ENCODE measurements around the gene MPND.

The MPND gene

DNA sequence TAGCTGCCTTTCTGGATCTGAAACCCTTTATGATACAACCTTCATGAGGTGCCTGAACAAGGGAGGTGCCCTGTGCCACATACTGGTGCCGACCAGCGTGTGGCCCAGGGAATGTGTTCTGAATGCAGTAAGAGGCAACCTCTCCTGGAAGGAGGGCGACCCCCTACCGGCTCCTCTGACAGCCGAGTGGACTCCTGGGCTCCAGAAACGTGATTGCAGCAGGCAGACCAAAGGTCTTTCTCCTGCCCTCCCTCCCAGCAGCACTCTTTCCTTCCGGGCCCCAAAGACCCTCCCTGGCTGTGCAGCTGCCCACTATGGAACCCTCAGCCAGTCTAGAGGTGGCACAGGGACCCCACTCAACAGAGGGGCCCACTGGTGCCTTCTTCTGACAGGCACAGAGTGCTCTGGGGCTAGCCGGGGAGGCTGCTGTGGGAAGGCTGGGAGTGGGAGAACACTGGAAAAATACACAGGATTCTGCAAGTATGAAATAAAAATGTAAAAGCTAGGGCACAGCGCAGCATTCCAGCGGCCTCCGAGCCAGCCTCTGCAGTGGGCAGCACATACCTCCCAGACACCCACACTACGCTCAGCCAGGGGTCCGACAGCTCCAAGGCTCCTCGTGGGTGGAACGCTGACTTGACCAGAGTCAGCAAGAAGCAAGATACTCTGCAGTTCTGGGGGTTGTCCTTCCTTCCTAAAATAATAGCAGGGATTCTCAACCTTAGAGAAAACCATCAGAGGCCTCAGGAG is 42.1 kb downstream of the MPND start:
- no peak for DNase-seq

DNA sequence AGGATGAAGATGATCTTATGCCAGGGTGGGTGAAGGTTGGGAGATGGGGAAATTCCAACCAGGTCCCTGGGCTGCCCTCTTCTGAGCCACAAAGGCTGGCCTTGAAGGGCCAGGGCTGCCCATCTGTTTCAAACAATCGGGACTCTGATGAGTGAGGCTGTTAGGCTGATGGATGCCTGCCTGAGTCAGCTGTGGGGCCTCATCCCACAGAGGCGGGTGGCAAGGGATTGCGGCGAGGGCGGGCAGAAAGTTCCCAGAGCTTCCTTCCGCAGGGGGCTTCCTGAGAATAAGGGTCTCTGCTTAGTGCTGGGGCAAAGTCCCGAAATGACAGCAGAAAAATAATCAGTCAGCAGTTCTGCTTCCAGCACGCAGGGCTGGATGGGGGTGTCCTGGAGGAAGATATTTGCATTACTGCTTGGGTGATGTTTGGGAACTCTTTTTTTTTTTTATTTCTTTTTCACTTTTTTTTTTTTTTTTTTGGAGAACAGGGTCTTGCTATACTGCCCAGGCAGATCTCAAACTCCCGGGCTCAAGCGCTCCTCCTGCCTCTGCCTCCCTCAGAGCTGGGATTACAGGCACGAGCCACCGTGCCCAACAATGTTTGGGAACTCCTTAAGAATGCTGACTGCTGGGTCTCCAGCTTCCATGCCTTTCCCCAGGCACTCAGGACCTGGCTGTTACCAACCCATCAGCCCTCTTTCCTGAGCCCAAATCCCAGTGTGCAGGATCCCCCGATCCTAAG is 42.9 kb downstream of the MPND start:
- DNase-seq: no peak

DNA sequence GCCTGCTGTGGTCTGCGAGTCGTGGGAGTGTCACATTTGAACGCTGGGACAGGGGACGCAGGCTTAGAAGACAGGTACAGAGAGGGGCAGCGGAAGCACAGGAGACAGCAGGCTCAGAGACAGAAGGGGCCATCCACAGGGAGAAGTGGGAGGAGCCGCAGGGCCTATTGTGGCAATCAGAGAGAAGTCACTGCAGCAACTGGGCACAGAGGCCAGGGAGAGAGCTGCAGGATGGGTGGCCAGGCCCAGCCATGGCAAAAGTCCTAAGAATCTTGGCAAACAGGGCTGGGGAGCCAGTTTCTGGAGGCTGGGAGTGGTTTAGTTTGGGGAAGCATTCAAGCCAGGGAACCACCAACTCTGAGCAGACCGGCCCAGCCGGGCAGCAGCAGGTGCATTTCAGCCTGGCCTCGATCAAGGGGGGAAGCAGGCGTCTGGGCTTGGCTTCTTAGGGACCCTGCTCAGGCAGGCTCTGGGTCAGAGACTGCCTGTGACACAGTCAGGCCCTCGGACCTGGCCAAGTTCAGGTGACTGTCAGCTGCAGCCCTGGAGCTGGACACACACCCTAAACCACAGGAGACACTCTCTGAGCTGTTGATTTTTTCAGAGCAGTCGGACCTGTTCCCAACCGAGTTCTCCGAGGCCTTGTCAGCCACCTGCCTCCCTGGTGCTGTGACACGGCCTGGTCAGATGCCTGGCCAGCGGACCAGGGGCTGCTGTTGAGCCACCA is 45.1 kb downstream of the MPND start:
- DNase-seq: no peak

DNA sequence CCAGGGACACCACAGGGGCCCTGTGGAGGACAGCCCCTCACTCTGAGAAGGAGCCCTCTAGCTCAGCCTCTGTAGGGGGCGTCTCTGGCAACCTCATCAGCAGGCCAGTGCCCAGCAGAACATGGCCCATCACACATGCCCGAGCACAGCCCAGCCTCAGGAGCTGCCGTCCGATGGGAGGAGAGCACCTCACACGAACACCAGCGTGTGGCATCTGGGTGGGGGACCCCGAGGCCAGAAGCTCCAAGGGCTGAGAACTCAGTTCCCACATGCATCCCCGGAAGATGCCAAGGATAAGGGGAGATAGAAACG is 45.7 kb downstream of the MPND start:
- no peak for DNase-seq

DNA sequence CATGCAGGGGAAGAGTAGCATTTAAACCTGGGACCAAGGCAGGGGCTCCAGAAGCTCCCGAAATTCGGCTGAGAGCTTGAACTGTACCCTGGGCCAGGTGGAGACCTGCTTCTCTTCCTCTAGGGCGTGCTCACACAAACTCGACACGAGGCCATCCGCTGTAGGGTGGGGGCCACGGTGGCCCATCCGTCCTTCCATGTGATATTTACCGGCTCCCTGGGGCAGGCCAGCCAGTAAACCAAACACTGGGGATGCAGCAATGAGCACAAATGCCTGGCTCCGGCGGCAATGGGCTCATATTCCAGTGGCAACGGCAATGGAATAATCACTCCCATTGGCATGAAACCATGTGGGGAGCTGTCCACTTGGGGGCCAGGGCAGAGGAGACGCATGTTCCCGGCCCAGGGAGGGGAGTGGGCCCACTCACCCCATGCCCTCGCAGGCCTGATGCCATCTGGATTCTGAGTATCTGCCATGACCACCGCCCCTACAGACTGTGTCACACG is 46.2 kb downstream of the MPND start:
- no peak for DNase-seq

DNA sequence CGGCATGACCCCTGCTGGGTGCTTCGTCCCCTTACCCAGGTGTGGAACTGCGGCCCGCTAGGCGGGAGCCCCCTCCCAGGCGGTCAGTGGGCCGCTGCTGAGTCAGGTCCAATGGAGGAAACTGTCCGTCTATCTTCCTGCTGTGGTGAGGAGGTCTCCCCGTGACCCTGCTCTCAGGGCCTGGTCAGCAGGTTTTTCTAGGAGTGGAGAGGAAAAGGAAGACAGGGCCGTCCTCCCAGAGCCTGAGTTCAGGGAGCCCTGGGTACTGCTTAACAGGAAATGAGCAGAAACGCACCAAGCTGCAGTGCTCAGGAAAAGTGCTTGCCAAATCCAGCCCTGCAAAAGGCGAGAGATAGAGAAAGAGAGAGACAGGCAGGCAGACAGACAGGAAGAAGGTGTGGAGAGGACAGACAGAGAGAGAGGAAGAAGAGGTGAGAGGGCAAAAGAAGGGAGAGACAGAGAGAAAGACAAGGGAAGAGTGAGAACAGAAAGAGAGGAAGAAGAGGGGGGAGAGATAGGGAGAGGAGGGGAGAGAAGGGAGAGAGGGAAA is 46.7 kb downstream of the MPND start:
- DNase-seq: no peak

DNA sequence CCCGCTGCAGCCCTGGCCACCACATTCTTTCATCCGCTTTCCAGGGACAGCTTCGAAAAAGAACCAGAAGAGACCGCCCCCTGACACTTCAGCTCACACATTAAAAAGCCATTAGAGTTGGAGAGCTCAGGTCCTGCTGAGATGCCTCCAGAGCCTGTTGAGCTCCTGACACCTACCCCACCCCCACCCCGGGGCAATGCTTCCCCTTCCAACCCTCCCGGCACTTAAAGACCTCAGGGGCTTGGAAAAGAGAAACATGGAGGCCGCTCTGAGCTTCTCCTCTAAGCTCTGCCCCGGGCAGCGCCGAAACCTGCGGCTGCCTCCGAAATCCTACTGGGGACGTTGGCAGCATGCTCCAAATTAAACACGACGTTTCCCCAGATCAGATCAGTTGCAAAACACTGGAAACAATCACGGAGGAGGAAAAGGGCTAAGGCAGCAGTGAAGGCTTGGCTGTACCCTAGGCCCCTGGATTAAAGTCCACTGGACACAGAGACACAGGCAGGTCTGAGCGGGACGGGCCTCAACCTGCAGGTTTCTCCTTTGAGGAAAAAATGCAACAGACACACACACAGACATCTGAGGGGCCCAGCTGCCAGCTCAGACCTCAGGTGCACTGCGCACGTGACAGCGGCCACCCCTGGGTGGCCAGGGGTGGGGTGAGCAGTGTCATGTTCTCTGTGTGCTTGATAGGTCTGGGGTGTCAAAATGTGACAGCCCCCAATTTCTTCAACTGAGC is 47.4 kb downstream of the MPND start:
- DNase-seq: no peak

DNA sequence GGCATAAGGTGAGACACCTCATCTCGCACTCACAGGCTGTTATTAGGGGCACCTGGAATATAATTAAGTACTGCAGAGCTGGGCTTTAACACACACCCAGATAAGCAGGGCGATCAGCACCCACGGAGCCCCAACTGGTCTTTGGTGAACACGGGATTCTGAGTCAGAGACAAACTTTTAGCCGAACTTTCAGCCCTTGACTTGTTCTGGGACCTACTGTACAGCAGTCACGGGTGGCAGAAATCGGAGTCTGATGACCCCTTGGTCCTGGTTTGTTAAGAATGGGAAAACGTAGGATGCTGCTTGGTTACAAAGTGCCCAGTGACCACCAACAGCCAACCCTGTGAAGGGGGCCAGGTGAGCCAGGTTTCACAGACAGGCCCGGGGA is 47.9 kb downstream of the MPND start:
- DNase-seq: no peak

DNA sequence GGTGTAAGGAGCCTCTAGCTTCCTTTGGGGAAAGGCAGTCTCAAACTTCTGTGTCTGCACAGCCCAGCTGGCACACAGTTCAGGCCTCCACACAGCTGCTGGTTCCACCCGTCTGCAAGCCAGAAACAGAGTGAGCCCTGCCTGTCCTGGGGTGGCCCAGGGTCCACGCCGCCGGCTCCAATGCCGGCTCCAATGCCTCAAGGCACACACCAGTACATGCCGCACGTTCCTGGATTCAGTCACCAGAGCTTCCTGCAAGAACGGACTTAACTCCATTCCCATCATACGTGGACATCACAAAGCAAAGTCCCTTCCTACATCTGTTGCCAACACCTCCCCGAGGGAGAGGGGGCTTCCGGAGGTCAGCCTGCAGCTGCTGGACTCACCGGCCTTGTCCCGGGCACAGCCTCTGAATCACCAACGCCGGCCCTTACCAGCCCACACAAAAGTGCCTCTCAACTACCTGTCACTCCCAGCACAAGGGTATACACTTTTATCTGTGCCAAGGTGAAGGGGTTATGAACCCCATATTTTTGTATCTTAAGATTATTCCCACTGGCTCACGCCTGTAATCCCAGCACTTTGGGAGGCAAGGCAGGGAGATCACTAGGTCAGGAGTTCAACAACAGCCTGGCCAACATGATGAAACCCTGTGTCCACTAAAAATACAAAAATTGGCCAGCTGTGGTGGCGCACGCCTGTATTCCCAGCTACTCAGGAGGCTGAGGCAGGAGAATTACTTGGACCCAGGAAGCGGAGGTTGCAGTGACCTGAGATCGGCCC is 48.5 kb downstream of the MPND start:
- DNase-seq: no peak

DNA sequence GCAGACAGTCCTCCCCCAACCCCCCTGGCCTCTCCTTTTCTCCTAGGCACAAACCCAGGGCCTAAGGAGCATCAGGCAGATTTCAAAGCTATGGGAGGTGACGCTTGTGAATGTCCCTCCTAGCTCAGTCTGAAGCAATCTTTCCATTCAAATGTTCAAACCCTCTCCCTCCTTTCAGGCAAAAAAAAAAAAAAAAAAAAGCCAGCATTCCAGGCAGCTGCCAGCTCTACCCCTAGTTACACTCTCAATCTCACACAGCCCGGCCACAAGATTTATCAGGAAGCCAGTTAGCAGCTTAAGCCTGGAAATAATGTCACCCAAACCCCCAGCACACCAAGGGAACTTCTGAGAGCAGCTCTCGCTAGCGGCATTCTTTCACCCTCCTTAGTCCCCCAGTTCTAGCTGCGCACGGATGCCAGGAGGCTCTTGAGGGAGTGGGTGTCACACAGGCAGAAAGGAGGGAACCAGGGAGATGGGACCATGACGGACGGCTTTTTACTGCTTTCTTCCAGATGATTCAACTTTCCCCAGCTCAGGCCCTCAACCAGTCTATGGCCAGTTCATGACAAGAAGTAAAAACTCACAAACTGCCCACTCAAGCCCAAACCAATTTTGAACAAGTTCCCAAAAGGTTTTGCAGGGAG is 50.7 kb downstream of the MPND start:
- no peak for DNase-seq

DNA sequence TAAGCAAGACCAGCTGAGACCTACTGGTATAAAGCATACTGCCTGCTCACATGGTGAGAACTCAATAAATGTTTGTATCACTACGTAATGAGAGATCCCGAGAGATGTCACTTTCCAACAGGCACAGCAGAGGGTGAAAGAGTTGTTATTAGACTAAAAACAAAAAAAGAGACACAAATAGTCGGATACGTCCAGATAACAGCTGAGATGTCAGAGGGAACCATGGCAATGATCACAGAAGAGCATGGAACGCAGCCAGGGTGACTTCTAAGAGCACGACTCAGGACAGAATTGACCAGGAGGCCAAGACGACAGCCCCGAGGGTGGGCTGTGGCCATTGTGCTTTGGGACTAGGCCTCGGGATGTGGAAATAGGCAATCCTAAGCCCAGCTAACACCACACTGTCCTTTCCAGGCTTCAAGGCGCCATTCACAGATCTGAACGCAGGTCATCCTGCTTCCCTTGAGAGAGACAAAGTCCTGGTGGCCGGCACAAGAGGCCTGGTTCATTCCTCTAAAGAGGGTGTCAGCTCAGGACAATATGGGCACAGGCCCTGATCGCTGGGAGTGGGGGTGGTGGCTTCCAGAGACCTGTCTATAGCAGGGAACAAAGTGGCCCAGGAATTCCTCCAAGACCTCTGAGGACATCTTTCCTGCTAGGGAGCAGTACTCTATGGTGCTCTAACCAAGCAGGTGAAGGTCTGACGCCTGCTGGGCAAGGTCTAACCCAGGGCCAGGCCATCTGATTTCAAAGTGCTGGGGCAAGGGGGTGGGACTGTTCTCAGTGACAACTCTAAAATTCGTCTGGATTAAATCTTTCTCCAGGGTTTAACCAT is 53.8 kb downstream of the MPND start:
- no peak for DNase-seq

DNA sequence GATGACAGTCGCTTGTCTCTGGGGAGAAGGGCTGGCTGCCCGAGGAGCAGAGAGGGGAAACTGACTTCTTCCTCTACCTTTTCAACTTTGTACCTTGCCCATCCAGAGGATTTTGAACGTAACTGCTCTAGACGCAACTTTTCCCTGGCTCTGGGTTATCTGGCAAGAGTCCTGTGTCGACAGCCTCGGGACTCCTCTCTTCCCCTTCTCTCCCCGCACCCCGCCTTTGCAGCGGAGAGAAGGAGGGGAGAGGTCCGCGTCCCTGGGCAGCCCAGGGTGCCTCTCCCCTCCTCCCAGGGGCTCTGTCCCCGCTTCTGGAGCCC is 56.4 kb downstream of the MPND start:
- no peak for DNase-seq

DNA sequence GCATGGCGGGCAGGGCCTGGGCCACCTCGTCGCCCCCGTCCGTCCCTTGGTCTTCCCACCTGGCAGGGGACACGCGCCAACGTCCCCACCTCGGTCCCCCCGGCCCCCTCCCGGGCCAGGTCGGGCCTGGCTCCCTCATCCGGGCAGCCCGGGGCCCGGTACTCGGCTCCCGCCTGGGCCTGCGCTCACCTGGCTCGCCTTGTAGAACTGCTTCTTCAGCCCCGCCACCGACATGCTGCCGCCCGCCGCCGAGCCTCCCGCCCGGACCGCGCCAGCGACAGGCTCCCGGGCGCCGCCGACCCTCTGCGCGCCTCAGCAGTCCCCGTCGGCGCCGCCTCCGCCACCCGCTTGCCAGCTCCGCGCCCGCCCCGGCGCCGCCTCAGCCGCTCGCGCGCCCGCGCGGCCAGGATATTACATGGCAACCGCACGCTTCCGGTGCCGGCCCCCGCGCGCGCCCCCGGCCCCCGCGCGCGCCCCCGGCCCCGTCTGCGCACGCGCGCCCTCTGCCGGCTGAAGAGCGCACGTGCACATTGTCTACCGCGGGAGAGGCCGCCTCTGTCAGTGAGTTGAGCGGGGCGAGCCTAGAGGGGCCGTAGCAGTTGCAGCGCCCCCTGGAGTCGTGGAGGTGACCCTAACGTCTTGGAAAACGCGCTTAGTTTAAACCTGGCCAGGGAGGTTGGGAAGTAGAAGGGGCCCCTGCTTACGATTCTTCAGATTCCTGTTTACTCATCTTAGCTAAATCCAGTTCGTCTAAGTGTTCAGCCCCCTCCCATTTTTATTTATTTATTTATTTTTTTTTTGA is 57.0 kb downstream of the MPND start, which contains the start of gene SH3GL1:
Gene SH3GL1, minus strand, starts transcription at position 413 of the 802 bp plus-strand sequence. Its CDS starts 179 bp downstream, at position 234.
- DNase-seq: no peak

DNA sequence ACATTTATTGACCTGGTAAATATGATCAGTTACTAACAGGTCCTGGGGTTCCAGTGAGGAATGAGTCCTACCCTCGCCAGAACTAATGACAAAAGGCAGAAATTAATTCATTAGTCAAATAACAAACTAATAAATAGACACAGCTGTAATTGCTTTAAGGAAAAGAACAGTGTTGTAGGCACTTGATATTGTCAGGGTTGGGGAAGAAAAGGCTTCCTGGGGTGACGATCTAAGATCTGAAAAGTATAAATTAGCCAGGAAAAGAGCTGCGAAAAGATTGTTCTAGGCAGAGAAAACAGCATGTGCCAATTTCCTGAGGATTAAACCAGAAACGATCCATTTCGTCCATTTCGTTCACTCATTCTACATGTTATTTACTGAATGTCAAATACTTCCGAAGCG is 58.4 kb downstream of the MPND start:
- no peak for DNase-seq

DNA sequence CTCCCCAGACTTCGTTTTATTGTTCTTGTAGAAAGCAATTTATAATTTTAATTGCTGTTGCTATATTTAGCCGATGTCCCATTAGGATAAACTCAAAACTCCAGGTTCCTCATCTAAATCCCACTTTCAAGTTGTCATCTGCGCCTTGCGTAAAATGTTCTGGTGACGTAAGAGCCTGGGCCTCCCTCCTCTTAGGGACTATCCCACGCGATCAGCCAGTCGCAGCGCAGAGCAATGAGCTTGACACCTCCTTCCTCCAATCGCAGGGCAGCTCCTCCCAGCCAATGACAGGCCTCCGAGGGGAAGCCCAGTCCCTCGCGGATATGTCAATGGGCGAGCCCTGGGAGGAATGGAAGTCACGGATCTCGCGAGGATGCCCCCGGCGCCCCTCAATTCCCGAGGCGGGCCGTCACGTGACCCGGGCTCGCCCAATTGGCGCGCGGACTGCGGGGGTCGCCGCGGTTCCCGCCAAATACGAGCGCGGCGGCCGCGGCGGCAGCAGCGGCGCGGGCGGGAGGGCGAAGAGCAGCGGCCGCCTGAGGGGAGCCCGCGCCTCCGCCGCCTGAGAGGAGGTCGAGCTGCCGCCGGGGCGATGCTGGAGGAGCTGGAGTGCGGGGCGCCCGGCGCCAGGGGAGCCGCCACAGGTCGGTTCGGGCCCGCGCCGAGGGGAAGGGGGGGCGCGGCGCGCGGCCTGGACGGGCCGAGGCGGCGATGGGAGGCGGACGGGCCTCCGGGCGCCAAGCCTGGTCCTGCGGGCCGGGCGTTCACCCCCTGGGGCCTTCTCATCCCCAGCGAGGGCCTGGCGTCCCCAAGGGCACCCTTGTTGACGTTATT is 59.0 kb downstream of the MPND start, which contains the start of gene CHAF1A:
Gene CHAF1A, plus strand, starts transcription at position 470 of the 834 bp plus-strand sequence. Its CDS starts 123 bp downstream, at position 593.
- no peak for DNase-seq

DNA sequence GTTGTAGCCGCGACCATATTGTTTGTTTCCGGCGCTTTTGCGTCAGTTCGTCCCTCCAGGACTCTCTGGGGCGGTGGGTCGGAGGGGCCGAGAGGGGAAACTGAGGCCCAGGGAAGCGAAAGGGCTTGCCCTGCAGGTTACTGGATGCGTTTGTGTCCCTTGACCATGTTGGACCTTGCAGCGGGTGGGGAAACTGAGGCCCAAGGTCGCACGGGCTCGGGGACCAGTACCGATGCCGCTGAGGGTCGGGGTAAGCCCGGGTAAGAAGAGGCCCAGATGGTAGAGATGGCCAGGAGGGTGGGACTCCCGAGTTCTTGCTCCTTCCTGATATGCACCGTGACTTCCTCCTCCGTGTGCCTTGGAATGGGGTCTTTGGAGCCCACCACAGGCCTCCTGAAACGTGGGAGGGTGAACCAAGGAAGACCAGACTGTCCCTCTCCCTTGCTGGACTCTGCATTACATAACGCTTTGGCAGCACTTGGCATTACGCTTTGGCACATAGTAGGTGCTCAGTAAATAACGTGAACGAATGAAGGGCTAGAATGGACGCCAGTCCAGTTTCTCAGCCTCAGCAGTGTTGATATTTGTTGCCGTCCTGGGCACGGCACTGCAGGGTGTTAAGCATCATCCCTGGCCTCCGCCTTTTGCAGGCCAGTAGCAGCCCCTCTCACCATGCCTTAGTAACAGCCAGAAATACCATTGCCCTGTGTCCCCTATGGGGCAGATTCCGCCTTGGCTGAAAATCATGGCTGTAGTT is 59.8 kb downstream of the MPND start:
- no peak for DNase-seq

DNA sequence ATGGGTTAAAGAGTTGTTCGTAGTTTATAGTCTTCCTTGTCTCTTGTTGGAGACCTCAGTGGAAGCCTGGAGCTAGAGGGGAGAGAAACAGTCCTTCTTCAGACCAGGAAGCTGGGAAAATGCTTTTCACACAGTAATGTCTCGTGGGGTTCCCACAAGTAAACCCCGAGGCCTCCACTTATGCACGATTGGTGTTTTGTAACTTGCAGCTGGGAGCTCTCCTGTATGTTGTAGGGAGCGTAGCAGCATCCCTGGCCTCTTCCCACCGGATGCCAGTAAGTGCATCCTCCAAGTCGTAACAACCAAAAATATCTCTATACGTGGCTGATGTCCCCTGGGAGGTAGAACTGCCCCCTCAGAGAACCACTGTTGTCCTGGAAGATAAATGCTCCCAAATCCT is 62.6 kb downstream of the MPND start:
- DNase-seq: no peak

DNA sequence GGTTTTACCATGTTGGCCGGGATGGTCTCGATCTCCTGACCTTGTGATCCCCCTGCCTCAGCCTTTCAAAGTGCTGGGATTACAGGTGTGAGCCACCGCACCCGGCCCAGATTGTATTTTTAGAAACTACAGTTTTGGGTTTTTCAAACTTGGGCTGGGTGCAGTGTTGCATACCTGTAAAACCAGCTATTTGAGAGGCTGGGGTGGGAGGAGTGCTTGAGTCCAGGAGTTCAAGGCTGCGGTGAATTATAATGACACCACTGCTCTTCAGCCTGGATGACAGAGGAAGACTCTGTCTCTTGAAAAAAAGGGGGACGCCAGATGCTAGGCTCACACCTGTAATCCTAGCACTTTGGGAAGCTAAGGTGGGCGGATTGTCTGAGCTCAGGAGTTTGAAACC is 63.3 kb downstream of the MPND start:
- no peak for DNase-seq

Data from cortex of kidney (tissue), 1 donor.